Right renal cortex interstitium (tissue), 3 donors: ENCODE results near the gene CHRNB1. TPM values are rescaled to one million over a fixed set of nuclear protein-coding genes. Genes with fewer than 3 reads are reported as not detected.
A peak's percentile ranks its signal among the peaks of the same experiment; 100 is the strongest.

Experiments used
- DNase-seq, 3 donors: peaks; one replicate each; pipeline ENCODE4 v3.0.0-alpha.2; 2013; ENCODE audit warnings: low read depth in 3 of 3, low spot score in 2 of 3
- polyA plus RNA-seq, 3 donors: library from polyadenylated mRNA; unstranded; fragments of 120-200 nt; gene quantifications; one replicate each; pipeline ENCODE4 v1.2.1, GENCODE V29; 2013; ENCODE audit not compliant: insufficient read length in 3 of 3

CHRNB1 gene, protein sequence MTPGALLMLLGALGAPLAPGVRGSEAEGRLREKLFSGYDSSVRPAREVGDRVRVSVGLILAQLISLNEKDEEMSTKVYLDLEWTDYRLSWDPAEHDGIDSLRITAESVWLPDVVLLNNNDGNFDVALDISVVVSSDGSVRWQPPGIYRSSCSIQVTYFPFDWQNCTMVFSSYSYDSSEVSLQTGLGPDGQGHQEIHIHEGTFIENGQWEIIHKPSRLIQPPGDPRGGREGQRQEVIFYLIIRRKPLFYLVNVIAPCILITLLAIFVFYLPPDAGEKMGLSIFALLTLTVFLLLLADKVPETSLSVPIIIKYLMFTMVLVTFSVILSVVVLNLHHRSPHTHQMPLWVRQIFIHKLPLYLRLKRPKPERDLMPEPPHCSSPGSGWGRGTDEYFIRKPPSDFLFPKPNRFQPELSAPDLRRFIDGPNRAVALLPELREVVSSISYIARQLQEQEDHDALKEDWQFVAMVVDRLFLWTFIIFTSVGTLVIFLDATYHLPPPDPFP
- polyA plus RNA-seq, result 10 to 100 TPM; 10.1 to 11.0 (median 10.9) TPM

DNA sequence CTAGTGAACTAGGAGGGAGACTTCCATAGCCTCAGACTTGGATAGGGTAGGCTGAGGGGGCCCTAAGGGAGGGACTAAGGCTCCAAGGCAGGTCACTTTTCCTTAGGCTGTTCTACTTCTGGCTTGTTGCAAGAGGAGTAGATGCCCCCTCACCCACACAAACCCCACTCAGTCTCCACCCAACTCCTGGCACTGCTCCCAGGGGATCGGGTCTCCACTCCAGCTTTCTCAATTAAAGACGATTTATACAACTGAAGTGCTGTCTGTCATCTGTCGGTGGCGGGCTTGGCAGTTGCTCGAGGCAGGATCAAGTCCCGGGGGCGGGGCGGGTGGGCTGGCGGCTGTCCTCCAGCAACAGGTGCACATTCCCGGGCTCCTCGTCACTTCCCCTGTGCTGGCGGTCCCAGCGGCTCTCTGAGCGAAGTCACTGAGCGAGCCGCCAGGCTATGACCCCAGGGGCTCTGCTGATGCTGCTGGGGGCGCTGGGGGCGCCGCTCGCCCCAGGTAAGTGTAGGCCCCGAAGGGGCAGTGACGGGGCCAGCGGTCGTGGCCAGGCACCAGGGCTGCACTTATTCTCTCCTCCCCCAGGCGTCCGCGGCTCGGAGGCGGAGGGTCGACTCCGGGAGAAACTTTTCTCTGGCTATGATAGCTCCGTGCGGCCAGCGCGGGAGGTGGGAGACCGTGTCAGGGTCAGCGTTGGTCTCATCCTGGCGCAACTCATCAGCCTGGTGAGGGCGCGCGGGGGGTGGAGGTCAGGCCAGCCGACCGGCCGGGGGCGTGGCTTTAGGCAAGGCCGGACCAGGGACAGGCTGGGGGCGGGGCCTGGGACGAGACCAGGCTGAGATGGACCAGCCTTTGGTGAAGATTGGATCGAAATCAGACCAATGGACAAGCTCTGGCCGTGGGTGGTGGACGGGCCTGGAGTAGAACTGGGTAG lies at the start of gene CHRNB1:
Gene CHRNB1, plus strand, starts transcription at position 380 of the 937 bp plus-strand sequence. Its CDS starts 67 bp downstream, at position 447.
- no peak for DNase-seq

DNA sequence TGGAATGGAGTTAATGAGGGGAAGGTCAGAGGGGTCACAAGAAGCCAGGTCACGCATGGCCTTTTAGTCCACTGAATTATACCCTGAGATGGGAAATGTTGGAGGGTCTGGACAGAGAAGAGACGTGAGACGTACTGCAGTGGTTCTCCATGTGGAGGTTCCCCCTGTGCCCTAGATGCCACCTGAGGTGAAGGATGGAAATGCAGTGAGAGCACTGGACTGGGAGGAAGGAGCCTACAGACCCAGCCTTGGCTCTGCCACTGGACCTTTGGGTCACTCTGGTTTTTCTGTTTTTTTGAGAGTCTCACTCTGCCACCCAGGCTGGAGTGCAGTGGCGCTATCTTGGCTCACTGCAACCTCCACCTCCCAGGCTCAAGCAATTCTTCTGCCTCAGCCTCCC lies 48.7 kb upstream of the CHRNB1 start:
- no peak for DNase-seq

DNA sequence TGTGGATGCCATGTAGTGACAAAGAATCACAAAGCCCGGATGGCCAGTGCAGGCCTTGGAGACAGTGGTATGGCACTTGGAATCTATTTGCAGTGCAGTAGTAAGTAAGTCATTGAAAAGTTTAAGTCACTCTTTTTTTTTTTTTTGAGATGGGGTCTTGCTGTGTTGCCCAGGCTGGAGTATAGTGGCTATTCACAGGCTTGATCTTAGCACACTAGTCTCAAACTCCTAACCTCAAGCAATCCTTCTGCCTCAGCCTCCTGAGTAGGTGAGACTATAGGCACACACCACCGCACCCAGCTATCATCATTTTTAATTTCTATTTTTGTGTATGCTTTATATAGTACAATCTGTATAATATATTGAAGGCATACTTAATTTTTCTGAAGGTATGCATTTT lies 46.2 kb upstream of the CHRNB1 start:
- DNase-seq, result no peak

DNA sequence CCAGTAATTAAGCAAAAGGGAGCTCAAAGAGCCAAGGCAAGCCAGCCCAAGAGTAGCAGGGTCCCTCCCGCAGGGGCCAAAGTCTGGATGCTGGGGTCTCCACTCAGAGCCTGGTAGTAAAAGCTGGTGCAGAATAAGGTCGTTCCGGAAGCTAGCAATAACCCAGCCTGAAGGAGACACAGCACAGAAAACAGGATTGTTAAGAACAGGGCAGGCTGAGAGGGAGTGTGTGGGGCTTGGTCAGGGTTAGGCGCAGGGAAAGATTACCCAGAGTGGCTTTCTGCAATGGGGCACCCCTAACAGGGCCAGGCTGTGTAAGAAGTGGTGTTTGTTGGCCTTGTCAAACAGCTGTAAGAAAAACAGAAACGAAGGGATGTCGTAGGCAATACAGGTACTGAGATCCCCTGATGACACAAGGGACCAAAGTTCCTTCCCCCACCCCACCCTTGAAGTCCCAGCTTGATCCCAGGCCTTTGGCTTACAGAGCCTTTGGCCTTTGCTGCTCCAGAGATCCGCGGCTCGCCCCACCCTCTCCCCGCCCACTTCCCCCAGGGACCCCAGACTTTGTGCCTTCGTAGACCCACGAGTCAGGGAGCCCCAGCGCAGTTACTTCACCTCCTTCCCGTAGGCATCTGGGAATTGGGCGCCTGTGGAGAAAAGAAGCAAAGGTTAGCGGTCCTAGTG lies 41.7 kb upstream of the CHRNB1 start:
- peak in 1 of 3 donors; percentile 32 for DNase-seq

DNA sequence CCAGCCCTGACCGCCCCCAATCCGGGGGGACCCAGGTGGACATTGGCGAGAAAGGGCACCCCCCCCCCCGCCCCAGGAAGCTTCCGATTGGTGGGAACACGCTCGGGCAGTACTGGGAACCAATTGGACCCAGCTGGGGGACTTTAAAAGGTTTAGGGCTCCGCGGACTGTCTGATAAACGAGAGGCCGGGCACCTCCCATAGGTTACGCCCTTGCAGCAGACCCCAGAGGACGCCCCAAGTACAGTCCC lies 41.2 kb upstream of the CHRNB1 start:
- DNase-seq, result peak in 1 of 3 donors; percentile 61

DNA sequence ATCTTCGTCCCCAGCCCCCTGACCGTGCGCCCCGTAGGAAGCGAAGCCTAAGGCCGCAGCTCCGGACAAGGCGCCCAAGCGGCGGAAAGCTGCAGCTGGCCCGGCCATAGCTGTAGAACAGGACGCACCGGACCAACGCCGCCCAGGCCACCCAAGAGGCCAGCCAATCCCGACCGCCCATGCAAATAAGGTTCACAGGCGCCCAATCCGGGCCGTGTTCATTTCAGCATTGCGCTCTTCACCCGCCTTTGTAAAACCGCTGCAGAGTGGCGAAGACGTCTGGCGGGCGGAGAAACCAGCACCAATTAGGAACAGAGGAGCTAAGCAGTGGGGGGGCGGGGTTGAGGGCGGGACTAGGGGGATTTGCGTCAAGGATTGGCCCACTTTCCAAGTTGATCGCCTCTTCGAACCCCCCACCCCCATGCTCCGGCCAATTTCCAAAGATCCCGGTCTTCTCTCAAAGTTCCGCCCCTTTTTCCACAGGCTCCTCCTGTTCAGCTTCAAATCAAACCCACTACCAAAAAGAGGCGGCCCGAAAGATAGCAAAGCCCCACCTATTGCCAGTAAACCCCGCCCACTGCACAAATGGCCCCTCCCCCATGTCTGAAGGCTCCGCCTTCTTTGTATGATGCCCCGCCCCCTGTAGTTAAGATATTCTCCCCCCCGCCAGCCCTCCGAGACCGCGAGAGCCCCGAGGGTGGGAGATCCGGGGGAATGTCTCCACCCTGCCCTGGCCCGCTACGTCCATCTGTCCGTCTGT lies 40.7 kb upstream of the CHRNB1 start, which contains the start of gene TMEM256:
Gene TMEM256, minus strand, starts transcription at position 121 of the 760 bp plus-strand sequence. Its CDS starts 13 bp downstream, at position 108.
- DNase-seq, result peak; percentile 95 to 99 (median 97)

DNA sequence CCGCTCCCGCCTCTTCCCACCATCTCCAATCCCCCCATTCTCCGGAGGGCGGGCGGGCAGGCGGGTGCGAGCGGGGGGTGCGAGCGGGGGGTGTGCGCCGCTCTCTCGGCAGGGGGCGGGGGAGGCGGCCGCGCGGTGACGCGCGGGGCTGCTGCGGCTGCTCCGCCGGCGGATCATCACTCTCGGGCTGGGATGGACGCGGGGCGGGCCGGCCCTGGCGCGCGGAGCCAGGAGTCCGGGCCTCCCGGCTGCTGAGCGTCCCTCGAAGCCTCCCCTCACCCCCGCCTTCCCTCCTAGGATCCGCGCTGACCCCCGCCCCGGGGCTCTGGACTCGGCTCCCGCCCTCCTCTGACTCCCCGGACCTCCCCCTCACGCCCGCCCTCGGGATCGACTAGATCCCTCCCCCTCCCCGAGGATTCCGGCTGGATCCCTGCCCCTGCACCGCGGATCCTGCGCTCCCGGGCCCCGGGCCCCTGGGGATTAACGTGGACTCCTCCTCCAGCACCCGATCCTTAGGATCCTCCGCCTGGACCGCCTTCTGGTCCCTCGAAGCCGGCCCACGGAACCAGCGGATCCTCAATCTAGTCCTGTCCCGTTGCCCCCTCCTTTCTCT lies 40.0 kb upstream of the CHRNB1 start:
- no peak for DNase-seq

DNA sequence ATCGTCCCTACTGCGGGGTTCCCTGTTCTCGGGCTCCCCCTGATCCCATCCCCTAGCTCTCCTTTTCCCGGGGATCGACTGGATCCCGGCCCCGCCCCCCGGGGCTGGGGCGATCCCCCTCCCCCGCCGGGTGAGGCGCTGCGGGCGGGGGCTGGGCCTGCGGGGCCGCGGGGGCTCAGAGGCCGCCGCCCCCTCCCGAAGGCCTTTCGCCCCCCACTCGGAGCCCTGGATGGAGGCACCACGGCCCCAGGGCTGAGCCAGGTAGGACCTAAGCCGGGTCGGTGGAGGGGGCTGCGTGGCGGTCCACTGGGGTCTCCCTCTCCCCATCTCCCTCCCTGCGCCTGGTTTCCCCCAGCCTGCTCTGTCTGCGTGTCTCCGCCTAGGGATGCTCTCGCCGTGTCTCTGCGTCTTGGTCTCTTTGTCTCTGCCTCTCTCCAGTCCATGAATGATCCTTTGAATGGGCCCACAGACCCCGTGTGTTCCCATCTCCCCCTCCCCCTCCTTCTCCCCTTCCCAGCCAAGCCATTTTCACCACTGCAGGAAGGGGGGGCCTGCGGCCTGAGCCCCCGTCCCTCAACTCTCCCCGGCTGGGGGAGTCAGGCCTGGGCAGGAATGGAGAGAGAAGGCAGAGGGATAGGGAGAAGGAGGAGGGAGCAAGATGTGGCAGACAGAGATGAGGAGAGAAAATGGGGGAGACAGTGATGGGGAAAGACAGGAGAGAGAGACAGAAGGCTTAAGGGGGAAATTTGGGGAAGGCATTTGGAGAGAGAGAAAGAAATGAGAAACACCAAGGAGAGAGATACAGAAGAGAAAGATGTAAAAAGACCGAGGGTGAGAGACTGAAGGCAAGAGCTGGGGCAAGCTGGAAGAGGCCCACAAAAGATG lies 39.3 kb upstream of the CHRNB1 start:
- DNase-seq, result no peak

DNA sequence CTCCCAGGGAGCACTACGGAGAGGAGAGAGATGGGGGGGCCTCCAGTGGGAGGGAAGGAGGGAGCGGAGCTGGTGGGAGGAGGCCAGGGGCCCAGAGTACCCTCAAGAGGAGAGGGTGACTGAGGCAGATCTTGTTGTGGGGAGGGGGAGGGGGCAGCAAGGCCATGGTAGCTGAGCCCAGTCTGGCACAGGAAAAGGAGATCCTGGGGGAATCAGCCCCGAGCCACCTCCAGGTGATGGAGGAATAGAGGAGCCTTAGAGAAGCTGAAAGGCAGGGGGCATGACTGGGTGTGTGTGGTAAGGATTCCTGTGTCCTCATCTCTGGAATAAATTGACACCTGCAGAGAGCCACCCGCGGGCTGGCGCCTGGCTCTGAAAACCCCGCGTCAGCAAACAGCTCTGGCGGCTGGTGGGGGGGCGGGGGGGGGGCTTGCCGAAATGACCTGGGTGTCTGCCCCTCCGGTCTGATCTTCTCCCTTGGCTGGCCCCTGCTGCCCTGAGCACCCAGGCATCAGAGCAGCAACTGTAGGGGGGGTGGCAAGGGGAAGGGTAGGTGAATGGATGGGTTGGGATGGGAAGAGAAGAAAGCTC lies 38.5 kb upstream of the CHRNB1 start:
- no peak for DNase-seq

DNA sequence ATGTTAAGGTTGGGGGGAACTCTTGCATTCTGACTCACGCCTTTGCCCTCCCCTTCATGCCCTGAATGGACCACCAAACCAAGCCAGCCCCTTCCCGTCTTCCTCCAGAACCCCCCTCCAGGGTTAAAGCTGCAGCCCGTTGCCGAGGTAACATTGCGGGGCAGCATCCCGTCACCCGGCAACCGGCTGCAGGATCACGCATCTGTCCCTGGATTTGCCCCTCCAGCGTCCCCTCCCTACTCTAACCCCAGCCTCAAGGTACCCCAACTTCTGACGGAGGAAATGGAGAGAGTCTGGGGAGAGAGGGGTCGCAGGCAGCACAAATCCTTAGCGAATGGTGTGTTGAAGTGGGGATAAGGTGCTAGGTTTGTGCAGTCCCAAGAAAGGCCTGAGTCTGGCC lies 37.8 kb upstream of the CHRNB1 start:
- no peak for DNase-seq

DNA sequence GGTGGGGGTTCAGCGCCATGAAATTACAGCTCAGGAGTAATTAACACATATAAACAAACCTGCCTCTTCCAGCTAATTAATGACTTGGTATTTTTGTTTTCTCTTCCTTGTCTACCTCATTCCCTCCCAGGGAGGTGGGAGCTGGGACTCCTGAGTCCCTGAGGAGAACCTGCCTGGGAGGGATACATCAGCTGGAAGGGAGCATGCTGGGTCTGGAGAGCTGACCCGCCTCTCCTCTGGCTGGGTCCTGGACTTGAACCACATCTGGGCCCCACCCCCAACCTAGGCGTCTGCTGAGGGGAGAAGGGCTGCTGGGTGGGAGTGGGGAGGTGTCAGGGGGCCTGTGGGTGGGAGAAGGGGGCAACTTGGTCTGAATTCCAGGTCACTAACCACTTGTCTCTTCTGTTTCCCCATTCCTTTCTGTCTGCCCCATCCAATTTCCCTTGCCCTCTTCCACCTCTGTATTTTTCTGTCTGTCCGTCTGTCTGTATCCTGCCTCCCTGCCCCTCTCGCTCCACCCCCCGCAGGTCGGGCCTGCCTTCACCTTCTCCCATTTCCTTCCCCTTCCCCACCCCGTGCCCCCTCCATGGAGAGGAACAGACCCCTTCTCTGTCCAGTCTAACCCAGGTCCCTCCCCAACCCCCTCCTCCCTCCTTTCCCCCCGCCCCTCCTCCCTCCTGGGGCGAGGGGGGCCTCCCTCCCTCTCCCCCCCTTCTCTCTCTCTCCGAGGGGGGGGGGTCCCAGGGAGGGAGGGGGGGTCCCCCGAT lies 37.2 kb upstream of the CHRNB1 start, which contains the start of gene NLGN2:
Gene NLGN2, plus strand, starts transcription at position 361 of the 767 bp plus-strand sequence. CDS start 411 bp downstream, outside the sequence.
- no peak for DNase-seq

DNA sequence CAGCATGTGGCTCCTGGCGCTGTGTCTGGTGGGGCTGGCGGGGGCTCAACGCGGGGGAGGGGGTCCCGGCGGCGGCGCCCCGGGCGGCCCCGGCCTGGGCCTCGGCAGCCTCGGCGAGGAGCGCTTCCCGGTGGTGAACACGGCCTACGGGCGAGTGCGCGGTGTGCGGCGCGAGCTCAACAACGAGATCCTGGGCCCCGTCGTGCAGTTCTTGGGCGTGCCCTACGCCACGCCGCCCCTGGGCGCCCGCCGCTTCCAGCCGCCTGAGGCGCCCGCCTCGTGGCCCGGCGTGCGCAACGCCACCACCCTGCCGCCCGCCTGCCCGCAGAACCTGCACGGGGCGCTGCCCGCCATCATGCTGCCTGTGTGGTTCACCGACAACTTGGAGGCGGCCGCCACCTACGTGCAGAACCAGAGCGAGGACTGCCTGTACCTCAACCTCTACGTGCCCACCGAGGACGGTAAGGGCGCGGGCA lies 36.6 kb upstream of the CHRNB1 start:
- DNase-seq, result no peak

DNA sequence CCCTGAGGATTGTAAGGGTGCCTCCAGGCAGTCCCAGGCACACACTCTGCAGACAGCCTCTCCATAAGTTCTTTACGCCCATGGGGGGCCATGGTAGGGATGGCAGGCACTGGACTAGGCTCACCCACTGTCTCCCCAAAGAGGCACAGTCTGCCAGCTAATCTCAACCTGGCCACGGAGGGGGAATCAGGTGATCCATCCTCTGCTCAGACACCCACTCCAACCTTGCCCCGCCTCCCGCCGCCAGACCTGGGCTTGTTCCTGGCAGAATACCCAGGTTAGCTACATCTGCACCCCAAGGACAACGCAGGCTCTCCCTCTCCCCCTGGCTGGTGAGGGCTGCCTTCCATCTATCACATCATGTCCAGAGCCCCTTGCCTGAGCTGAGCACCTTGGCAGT lies 36.0 kb upstream of the CHRNB1 start:
- no peak for DNase-seq

DNA sequence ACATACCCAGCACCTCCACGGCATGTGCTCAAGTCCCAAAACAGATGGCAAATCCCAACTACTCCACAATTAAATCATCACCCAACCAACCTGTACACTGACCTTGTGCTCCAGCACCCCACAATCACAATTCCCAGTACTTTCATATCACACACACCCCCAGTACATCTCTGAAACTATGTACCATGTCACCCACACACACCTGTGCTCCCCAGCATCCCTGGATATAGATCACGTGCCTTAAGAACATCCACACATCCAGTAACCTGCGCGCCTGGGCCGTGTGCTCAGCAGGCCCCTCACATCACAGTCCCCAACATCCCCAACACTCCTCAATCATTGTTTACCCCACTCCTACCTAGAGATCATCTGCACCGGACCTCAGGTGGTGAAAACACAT lies 35.1 kb upstream of the CHRNB1 start:
- DNase-seq, result no peak

DNA sequence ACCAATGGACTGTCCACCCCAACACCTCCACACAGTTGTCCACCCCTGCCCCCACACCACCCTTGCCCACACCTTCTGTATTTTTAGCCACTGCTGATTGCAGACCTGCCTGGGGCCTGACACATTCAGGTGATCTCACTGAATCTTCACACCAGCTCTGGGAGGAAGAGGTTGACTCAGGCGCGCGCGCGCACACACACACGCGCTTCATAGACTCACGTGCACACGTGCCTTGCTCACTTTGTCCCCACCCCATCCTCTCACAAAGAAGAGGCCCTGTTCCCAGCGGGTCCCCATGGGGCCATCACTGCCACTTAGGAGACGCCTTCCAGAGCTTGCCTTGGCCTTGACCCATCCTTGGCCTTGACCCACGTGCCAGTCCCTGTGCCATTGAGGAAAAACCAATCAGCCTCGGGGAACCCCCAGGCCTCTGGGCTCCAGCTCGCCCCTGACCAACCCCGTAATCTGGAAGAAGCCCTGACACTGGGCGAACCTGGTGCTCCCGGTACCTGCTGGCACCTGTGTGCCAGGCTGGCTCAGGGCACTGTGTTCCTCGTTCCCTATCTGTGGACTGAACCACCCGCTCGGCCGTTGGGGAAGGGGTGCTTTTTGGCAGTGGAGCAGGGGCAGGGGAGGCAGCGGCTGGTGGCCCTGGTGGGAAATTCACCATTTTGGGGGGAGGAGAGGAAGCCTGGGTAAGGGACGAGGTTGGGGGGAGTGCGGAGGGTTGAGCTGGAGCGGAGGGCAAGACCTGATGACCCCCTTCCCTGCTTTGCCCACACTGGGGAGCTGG lies 34.0 kb upstream of the CHRNB1 start:
- DNase-seq, result no peak

DNA sequence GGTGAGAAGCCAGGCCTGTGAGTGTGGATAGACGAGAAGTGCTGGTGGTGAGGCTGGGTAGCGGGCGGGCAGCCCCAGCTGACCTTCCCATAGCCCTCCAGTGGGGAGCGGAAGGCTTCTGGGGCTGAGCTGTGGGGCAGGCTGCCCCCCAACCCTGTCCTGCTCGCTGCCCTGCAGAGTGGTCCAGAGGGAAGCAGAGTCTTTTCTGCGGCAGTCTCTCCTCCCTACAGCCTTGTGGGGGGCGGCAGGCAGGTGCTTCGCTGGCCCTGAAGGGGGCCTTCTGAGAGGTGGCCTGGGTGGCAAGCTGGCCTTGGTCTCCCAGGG lies 33.5 kb upstream of the CHRNB1 start:
- no peak for DNase-seq
